Suprapubic skin (tissue), 4 donors: ENCODE results near the gene HIF3A.
"Not testable (repeated sequence)": the region's sequence is repeated elsewhere in the genome, so short reads cannot be mapped to it uniquely, and the experiment has no call there.

ENCODE experiments used
- EP300 ChIP-seq: sonication (generic); formaldehyde crosslinking; IDR thresholded peaks from one replicate; pipeline ENCODE4 v1.6.1; 2017; ENCODE audit warnings: antibody characterized with exemption
- POLR2AphosphoS5 ChIP-seq, 3 donors: sonication (generic); formaldehyde crosslinking; IDR thresholded peaks; one replicate each; pipeline ENCODE4 v1.6.1; 2017; ENCODE audit warnings: antibody characterized with exemption in 3 of 3
- TF ChIP-seq, protein P1 (sequence below), 2 donors: fragments of 200-600 bp in 1 of 2; fragments of 450-650 bp in 1 of 2; sonication (generic) in 1 of 2; IDR thresholded peaks; one replicate each; pipeline ENCODE4 v1.5.1; 2016 to 2019; ENCODE audit warnings: antibody characterized with exemption in 2 of 2, mild to moderate bottlenecking in 1 of 2, moderate library complexity in 1 of 2

DNA sequence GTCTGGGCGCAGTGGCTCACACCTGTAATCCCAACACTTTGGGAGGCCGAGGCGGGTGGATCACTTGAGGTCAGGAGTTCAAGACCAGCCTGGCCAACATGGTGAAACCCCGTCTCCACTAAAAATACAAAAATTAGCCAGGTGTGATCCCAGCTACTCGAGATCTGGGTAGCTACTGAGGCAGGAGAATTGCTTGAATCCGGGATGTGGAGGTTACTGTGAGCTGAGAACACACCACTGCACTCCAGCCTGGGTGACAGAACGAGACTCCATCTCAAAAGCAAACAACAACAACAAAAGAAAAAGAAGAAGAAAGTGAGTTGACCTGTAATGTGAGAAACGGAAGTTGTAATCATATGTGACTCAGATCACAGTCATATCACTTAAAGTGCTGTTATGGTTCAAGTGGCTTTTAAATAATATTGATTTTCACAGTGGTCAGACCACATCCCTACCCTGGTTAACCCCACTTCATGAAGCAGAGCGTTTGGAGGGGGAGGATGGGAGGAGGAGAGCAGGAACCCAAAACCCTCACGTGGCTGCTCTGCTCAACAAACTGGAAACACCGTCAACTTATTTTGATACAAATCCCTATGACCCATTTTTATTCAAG is 34.1 kb upstream of the HIF3A start:
- TF ChIP-seq, protein P1, sequence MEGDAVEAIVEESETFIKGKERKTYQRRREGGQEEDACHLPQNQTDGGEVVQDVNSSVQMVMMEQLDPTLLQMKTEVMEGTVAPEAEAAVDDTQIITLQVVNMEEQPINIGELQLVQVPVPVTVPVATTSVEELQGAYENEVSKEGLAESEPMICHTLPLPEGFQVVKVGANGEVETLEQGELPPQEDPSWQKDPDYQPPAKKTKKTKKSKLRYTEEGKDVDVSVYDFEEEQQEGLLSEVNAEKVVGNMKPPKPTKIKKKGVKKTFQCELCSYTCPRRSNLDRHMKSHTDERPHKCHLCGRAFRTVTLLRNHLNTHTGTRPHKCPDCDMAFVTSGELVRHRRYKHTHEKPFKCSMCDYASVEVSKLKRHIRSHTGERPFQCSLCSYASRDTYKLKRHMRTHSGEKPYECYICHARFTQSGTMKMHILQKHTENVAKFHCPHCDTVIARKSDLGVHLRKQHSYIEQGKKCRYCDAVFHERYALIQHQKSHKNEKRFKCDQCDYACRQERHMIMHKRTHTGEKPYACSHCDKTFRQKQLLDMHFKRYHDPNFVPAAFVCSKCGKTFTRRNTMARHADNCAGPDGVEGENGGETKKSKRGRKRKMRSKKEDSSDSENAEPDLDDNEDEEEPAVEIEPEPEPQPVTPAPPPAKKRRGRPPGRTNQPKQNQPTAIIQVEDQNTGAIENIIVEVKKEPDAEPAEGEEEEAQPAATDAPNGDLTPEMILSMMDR (IDR thresholded peaks at IDR 0.05): not testable (repeated sequence)
- not testable (repeated sequence) for TF ChIP-seq EP300; POLR2AphosphoS5 (IDR thresholded peaks at IDR 0.05)
